GM12801 (cell line): ENCODE measurements around the gene GK.

ENCODE experiments used
- CTCF ChIP-seq: IDR thresholded peaks from one replicate; pipeline ENCODE4 v1.5.1; 2011; ENCODE audit warnings: control low read depth; ENCODE audit not compliant: insufficient read length; ENCODE audit errors: extremely low read depth

GK gene

GRCh38 chrX:30657196-30658161 lies 4.3 kb downstream of the GK start:
- TF ChIP-seq CTCF: no peak

GRCh38 chrX:30659421-30659820 lies 6.2 kb downstream of the GK start:
- TF ChIP-seq CTCF: no peak

- TF ChIP-seq CTCF: no peak
These were observed 8.0 kb downstream of the GK start for GRCh38 chrX:30661228-30661627.

- TF ChIP-seq CTCF: no peak
These were observed 10.1 kb downstream of the GK start for GRCh38 chrX:30663322-30663721.

GRCh38 chrX:30665471-30665870 lies 12.2 kb downstream of the GK start:
- TF ChIP-seq CTCF: no peak

GRCh38 chrX:30666094-30666493 lies 12.9 kb downstream of the GK start:
- no peak for TF ChIP-seq CTCF

- TF ChIP-seq CTCF: no peak
These were observed 15.4 kb downstream of the GK start for GRCh38 chrX:30668581-30668980.
